Muscle layer of duodenum (tissue), 2 donors: ENCODE measurements around the gene MYO15B.
"Not testable (repeated sequence)": the region's sequence is repeated elsewhere in the genome, so short reads cannot be mapped to it uniquely, and the experiment has no call there.

Experiments
- H3K27ac ChIP-seq: one replicate; pipeline ENCODE4 v1.7.0; 2013; ENCODE audit warnings: mild to moderate bottlenecking, low read length
- H3K27me3 ChIP-seq: one replicate; pipeline ENCODE4 v1.7.0; 2013; ENCODE audit warnings: low read depth, mild to moderate bottlenecking, control low read depth, low read length
- H3K36me3 ChIP-seq, 2 donors: one replicate each; pipeline ENCODE4 v1.7.0; 2013; ENCODE audit warnings: low read length in 2 of 2, control low read depth in 1 of 2, mild to moderate bottlenecking in 1 of 2; ENCODE audit not compliant: insufficient read depth in 2 of 2, control insufficient read depth in 1 of 2
- H3K4me1 ChIP-seq, 2 donors: one replicate each; pipeline ENCODE4 v1.7.0; 2013; ENCODE audit warnings: low read length in 2 of 2, mild to moderate bottlenecking in 2 of 2, control low read depth in 1 of 2, moderate library complexity in 1 of 2; ENCODE audit not compliant: insufficient read depth in 2 of 2, control insufficient read depth in 1 of 2
- H3K4me3 ChIP-seq, 2 donors: one replicate each; pipeline ENCODE4 v1.7.0; 2013; ENCODE audit warnings: low read length in 2 of 2, low read depth in 1 of 2, mild to moderate bottlenecking in 1 of 2
- H3K9me3 ChIP-seq, 2 donors: one replicate each; pipeline ENCODE4 v1.7.0; 2013; ENCODE audit warnings: low read length in 2 of 2, control low read depth in 1 of 2, mild to moderate bottlenecking in 1 of 2; ENCODE audit not compliant: control insufficient read depth in 1 of 2
- donor health status: healthy.

The MYO15B gene

DNA sequence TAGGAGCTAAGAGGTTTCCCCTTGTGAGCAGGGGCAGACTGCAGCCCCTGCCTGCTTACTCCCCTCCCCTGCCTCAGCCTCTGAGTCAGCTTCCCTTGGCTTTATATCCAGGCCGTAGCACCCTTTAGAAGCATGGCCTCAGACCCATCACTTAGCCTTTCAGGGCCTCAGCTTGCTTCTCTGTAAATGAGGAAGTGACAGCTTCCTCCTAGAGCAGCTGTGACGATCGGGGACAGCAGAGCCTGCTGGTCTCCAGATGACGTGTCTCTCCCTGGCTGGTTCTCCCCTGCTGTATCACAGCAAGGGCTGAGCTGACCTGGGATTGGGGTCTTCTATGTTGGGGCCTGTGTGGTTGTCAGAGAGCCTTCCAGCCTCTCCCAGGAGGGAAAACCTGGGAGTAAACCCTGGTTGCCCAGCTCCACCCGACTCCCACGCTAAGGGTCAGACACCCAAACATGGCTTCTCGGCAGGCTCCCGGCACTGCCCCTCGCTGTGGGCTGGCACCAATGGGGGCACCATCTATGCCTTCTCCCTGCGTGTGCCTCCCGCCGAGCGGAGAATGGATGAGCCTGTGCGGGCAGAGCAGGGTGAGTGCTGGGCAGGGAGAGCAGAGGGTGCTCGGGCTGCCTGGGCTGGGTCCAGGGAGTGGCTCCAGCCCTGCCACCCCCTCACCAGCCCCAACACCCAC, 16.3 kb upstream of the MYO15B start:
- no peak overlapping the region for H3K4me3 ChIP-seq
- no peaks in the 10 kb centered on the region for H3K9me3 ChIP-seq
- H3K27me3 ChIP-seq, result no peaks in the 10 kb centered on the region
- H3K27ac ChIP-seq, result no peak overlapping the region
- H3K4me1 ChIP-seq, result no peaks in the 10 kb centered on the region
- no peaks in the 10 kb centered on the region for H3K36me3 ChIP-seq

- no peaks in the 10 kb centered on the region for H3K27me3 ChIP-seq
- H3K9me3 ChIP-seq, result no peaks in the 10 kb centered on the region
- no peaks in the 10 kb centered on the region for H3K36me3 ChIP-seq
- no peak overlapping the region for H3K4me3 ChIP-seq
- no peak overlapping the region for H3K27ac ChIP-seq
- H3K4me1 ChIP-seq, result no peaks in the 10 kb centered on the region
Observed at GRCh38 chr17:75571885-75572215, 15.8 kb upstream of the MYO15B start.

DNA sequence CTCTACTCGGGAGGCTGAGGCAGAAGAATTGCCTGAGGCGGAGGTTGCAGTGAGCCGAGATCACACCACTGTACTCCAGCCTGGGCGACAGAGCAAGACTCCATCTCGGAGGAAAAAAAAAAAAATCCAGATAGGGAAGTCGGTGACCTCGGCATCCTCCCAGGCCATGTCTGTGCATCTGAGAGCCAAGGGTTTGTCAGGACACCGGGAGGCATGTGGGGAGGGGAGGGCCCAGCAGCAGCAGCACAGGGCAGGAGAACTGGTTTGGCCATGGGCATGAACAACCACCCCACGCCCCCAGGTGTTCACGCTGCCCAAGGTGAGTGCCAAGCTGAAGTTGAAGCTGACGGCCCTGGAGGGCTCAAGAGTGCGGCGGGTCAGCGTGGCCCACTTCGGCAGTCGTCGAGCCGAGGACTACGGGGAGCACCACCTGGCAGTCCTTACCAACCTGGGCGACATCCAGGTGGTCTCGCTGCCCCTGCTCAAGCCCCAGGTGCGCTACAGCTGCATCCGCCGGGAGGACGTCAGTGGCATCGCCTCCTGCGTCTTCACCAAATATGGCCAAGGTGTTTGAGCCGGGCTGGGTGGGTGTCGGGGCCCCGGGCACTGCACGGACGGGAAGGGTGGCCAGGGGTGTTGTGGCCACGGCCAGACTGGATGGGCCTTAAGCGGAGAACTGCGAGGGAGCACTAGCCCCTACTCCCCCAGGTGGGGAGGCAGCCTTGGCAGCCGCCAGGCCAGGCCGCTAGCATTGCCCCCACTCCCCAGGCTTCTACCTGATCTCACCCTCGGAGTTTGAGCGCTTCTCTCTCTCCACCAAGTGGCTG, 14.7 kb upstream of the MYO15B start:
- H3K4me1 ChIP-seq, result no peaks in the 10 kb centered on the region
- H3K27me3 ChIP-seq, result no peaks in the 10 kb centered on the region
- no peak overlapping the region for H3K27ac ChIP-seq
- H3K9me3 ChIP-seq, result no peaks in the 10 kb centered on the region
- H3K4me3 ChIP-seq, result no peak overlapping the region
- H3K36me3 ChIP-seq, result no peaks in the 10 kb centered on the region

DNA sequence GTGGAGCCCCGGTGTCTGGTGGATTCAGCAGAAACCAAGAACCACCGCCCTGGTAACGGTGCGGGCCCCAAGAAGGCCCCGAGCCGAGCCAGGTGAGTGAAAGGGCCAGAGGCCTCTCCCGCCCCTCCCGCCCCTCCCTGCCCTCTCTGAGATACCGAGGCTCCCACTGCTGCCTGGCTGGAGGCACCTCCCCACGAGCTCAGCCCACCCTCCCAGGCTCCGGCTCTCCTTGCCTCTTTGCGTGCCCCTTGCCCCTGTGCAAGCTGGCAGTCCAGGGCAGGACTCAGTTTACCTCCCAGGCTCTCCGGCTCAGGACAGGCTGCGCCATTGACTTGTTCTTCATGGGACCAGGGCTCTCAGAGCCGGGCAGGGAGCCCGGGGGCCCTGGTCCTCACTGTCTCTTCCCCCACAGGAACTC, 14.1 kb upstream of the MYO15B start:
- H3K27me3 ChIP-seq, result no peaks in the 10 kb centered on the region
- no peaks in the 10 kb centered on the region for H3K9me3 ChIP-seq
- H3K27ac ChIP-seq, result no peak overlapping the region
- H3K4me3 ChIP-seq, result no peak overlapping the region
- H3K4me1 ChIP-seq, result no peaks in the 10 kb centered on the region
- no peaks in the 10 kb centered on the region for H3K36me3 ChIP-seq

- Histone ChIP-seq H3K36me3 (no peaks in the 10 kb centered on the region), H3K9me3 (no peaks in the 10 kb centered on the region), H3K27me3 (no peaks in the 10 kb centered on the region), H3K27ac (no peak overlapping the region), H3K4me3 (no peak overlapping the region), H3K4me1 (no peaks in the 10 kb centered on the region)
Observed at GRCh38 chr17:75573994-75574393, 13.6 kb upstream of the MYO15B start.

- Histone ChIP-seq H3K36me3 (no peaks in the 10 kb centered on the region), H3K27me3 (no peaks in the 10 kb centered on the region), H3K27ac (no peak overlapping the region), H3K9me3 (no peaks in the 10 kb centered on the region), H3K4me1 (no peaks in the 10 kb centered on the region), H3K4me3 (no peak overlapping the region)
Observed at GRCh38 chr17:75574404-75575036, 13.1 kb upstream of the MYO15B start.

DNA sequence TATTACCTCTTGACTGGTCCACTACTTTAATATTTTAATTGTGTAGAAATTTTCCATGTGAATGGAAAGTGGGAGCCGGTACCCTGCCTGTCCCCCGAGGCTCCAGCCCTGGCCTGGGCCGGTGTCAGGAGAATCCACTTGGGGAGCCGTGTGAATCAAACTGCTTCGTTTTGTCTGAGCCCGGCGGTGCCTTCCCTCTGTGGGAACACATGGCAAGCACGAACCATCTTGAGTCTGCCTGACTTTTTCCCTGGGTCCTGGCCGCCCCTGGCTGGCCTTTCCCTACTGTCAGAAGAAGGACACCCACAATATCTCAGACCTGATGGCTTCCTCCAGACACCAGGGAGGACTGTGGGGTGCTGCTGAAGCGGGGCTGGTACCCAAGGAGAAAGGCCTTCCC, 12.4 kb upstream of the MYO15B start:
- H3K36me3 ChIP-seq, result no peaks in the 10 kb centered on the region
- H3K9me3 ChIP-seq, result no peaks in the 10 kb centered on the region
- H3K4me3 ChIP-seq, result no peak overlapping the region
- no peaks in the 10 kb centered on the region for H3K27me3 ChIP-seq
- H3K27ac ChIP-seq, result no peak overlapping the region
- no peaks in the 10 kb centered on the region for H3K4me1 ChIP-seq

GRCh38 chr17:75575728-75576127, 11.9 kb upstream of the MYO15B start:
- H3K27ac ChIP-seq, result no peak overlapping the region

GRCh38 chr17:75576661-75577060, 10.9 kb upstream of the MYO15B start:
- H3K9me3 ChIP-seq, result no peaks in the 10 kb centered on the region

More at GRCh38 chr17:75575728-75576127, 11.9 kb upstream of the MYO15B start:
- no peaks in the 10 kb centered on the region for H3K9me3 ChIP-seq
- H3K36me3 ChIP-seq, result no peaks in the 10 kb centered on the region
- no peaks in the 10 kb centered on the region for H3K4me1 ChIP-seq
- no peaks in the 10 kb centered on the region for H3K27me3 ChIP-seq
- no peak overlapping the region for H3K4me3 ChIP-seq

DNA sequence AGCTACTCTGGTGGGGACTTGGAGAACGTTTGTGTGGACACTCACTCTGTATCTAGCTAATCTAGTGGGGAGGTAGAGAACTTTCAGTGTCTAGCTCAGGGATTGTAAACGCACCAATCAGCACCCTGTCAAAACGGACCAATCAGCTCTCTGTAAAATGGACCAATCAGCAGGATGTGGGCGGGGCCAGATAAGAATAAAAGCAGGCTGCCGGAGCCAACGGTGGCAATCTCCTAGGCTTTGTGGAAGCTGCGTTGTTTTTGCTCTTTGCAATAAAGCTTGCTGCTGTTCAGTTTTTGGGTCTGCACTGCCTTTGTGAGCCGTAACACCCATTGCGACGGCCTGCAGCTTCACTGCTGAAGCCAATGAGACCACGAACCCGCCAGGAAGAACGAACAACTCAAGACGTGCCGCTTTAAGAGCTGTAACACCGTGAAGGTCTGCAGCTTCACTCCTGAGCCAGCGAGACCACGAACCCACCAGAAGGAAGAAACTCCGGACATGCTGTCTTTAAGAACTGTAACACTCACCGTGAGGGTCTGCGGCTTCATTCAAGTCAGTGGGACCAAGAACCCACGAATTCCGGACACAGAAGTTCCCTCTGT, 6.4 kb upstream of the MYO15B start:
- H3K9me3 ChIP-seq, H3K4me1 ChIP-seq, H3K4me3 ChIP-seq, H3K27me3 ChIP-seq, H3K27ac ChIP-seq, H3K36me3 ChIP-seq: not testable (repeated sequence)

More at GRCh38 chr17:75576661-75577060, 10.9 kb upstream of the MYO15B start:
- no peaks in the 10 kb centered on the region for H3K36me3 ChIP-seq
- no peaks in the 10 kb centered on the region for H3K4me1 ChIP-seq
- no peak overlapping the region for H3K4me3 ChIP-seq
- H3K27me3 ChIP-seq, result no peaks in the 10 kb centered on the region
- no peak overlapping the region for H3K27ac ChIP-seq

- not testable (repeated sequence) for H3K4me3 ChIP-seq
Observed at GRCh38 chr17:75583197-75583596, 4.4 kb upstream of the MYO15B start.

More at GRCh38 chr17:75583197-75583596, 4.4 kb upstream of the MYO15B start:
- H3K9me3 ChIP-seq, H3K4me1 ChIP-seq, H3K36me3 ChIP-seq, H3K27ac ChIP-seq, H3K27me3 ChIP-seq: not testable (repeated sequence)
